ENCODE measurements around the gene SAMD3.
"Not testable (repeated sequence)": the region's sequence is repeated elsewhere in the genome, so short reads cannot be mapped to it uniquely, and the experiment has no call there.

The SAMD3 gene

DNA sequence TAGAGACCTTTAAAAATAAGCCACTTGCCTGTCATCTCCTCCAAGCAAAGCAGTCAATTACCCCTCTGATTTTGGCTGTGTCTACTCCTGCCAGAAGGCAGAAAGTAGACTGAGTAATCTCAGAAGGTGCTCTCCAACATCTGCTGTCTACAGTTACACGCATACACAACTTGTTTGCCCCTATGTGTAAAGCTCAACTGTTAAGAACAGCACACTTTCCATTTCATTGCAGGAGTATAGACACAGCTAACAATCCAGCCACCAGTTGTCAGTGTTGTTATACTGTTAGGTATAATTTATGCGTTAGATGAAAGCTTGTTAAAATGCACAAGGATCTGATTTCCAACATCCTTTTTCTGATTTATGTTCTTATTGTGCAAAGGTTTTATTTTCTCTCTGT lies 88.2 kb downstream of the SAMD3 start:
- Histone ChIP-seq H3K4me3 (ENCODE audit: low read depth, low read length) (no peak overlapping the region), H3K4me1 (ENCODE audit: control insufficient read depth, insufficient read depth, low read length, unreplicated experiment) (no peaks in the 10 kb centered on the region)

DNA sequence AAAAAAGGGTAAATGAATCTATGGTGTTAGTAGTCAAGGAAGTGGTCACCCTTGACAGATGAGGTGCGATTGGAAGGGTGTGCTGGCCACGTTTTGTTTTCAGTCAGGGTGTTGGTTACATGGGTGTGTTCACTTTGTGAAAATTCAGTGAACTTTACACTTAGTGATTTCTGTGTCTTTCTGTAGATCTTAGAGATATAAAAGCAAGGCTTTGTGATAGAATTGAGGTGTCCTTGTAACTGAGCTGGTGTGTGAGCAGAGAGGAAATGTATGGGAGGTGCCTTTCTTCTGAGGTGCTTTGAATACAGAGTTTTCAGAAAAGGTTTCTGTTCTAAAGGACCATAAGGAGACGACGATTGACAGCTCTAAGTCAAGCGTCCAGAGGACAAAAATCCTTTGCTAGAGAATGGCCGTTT lies 90.5 kb downstream of the SAMD3 start:
- Histone ChIP-seq H3K27me3 (ENCODE audit: insufficient read depth, low read length) (no peaks in the 10 kb centered on the region), H3K4me3 (ENCODE audit: low read depth, low read length) (no peak overlapping the region), H3K4me1 (ENCODE audit: control insufficient read depth, insufficient read depth, low read length, unreplicated experiment) (no peaks in the 10 kb centered on the region), H3K27ac (ENCODE audit: low read depth, low read length) (no peak overlapping the region), H3K36me3 (ENCODE audit: insufficient read depth, low read length) (no peaks in the 10 kb centered on the region), H2AFZ (ENCODE audit: low read length, unreplicated experiment) (no peak overlapping the region), H3K79me2 (ENCODE audit: control insufficient read depth, insufficient read depth, low read length, unreplicated experiment) (no peaks in the 10 kb centered on the region)

More for the DNA sequence above, 88.2 kb downstream of the SAMD3 start:
- H3K36me3 ChIP-seq (ENCODE audit: insufficient read depth, low read length): no peaks in the 10 kb centered on the region
- H3K27me3 ChIP-seq (ENCODE audit: insufficient read depth, low read length): no peaks in the 10 kb centered on the region
- no peaks in the 10 kb centered on the region for H3K79me2 ChIP-seq (ENCODE audit: control insufficient read depth, insufficient read depth, low read length, unreplicated experiment)
- H3K27ac ChIP-seq (ENCODE audit: low read depth, low read length): no peak overlapping the region
- no peak overlapping the region for H2AFZ ChIP-seq (ENCODE audit: low read length, unreplicated experiment)

DNA sequence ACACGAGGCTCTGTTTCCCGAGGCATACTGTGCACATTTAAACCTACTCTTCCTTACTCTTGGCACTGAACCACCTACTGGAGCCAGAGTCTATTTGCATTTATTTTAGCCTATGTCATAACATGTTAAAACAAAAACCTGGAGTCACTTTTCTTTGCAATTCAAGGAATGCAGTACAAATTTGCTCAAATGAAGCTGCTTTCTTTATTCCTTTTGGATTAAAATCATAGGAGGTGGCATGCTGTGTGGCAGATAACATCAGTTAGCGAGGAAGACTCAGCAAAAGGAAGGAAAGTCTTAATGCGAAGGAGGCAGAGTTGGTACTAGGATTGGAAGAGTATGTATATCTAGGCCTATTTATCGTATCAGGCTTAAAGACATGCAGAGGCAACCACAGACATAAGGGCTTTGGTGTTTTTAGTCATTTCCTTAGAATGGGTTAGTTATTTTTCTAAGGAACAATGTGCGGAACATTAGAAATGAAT lies 92.9 kb downstream of the SAMD3 start:
- Histone ChIP-seq H3K27me3 (ENCODE audit: insufficient read depth, low read length) (no peaks in the 10 kb centered on the region), H3K36me3 (ENCODE audit: insufficient read depth, low read length) (no peaks in the 10 kb centered on the region), H3K27ac (ENCODE audit: low read depth, low read length) (no peak overlapping the region), H3K4me3 (ENCODE audit: low read depth, low read length) (no peak overlapping the region), H3K79me2 (ENCODE audit: control insufficient read depth, insufficient read depth, low read length, unreplicated experiment) (no peaks in the 10 kb centered on the region), H3K4me1 (ENCODE audit: control insufficient read depth, insufficient read depth, low read length, unreplicated experiment) (no peaks in the 10 kb centered on the region), H2AFZ (ENCODE audit: low read length, unreplicated experiment) (no peak overlapping the region)

DNA sequence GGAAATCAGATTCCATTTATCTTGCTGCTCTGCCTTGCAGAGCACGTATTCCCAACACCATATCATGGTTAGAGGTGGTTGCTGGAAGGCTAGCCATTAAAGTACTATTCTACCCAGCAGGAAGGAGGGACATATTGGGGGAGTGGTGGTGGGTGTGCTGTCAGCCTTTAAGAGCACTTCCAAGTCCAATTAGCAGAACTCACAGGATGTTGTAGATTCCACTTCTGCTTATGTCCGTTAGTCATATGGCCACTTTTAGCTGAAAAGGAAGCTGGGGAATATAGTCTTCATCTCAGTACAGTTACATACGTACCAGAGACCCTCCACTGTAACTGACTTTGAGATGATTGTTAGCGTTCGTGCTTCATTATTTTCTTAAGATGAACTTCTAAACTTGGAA lies 94.4 kb downstream of the SAMD3 start:
- H3K79me2 ChIP-seq (ENCODE audit: control insufficient read depth, insufficient read depth, low read length, unreplicated experiment): no peaks in the 10 kb centered on the region
- H3K4me1 ChIP-seq (ENCODE audit: control insufficient read depth, insufficient read depth, low read length, unreplicated experiment): no peaks in the 10 kb centered on the region
- H3K27me3 ChIP-seq (ENCODE audit: insufficient read depth, low read length): no peaks in the 10 kb centered on the region

DNA sequence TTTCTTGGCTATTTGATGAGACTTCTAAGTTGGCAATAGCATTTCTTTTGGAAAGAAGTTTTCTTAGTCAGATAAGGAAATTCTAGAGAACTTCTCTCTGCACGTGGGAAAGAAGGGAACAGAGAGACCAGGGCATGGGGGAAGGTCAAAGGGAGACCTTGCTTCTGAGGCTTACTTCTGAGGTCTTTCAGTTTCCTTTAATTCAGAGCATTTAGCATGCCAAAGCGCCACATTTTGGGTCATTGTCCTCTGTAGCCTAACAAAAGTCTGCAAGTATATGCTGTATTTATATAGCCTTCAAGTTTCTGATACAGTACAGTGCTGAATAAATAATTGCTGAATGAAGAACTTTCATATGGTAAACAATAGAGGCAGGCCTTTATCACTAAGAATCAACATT lies 95.6 kb downstream of the SAMD3 start:
- Histone ChIP-seq H3K27ac (ENCODE audit: low read depth, low read length) (no peak overlapping the region), H3K4me1 (ENCODE audit: control insufficient read depth, insufficient read depth, low read length, unreplicated experiment) (no peaks in the 10 kb centered on the region), H3K4me3 (ENCODE audit: low read depth, low read length) (no peak overlapping the region), H3K79me2 (ENCODE audit: control insufficient read depth, insufficient read depth, low read length, unreplicated experiment) (no peaks in the 10 kb centered on the region), H3K36me3 (ENCODE audit: insufficient read depth, low read length) (no peaks in the 10 kb centered on the region), H2AFZ (ENCODE audit: low read length, unreplicated experiment) (no peak overlapping the region), H3K27me3 (ENCODE audit: insufficient read depth, low read length) (no peaks in the 10 kb centered on the region)

More for the DNA sequence above, 94.4 kb downstream of the SAMD3 start:
- H3K36me3 ChIP-seq (ENCODE audit: insufficient read depth, low read length): no peaks in the 10 kb centered on the region
- no peak overlapping the region for H2AFZ ChIP-seq (ENCODE audit: low read length, unreplicated experiment)
- H3K4me3 ChIP-seq (ENCODE audit: low read depth, low read length): no peak overlapping the region
- H3K27ac ChIP-seq (ENCODE audit: low read depth, low read length): no peak overlapping the region

DNA sequence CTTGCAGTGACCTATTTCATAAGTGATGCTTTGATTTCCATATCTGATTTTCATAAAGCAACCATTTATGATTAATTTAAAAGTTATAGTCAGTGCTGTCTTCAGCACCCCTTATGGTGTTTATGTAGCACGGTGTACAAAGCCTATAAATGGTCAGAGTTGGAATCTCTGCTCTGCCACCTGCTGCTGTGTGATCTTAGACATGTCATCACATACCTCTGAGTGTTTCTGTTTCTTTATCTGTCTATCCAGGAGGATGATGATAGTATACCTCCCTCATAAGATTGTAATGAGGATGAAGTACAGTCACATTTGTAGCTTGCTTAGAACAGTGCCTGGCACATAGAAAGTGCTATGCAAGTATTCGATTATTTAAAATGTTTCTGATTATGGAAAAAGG lies 100.5 kb downstream of the SAMD3 start:
- no peaks in the 10 kb centered on the region for H3K79me2 ChIP-seq (ENCODE audit: control insufficient read depth, insufficient read depth, low read length, unreplicated experiment)
- H3K27ac ChIP-seq (ENCODE audit: low read depth, low read length): no peak overlapping the region
- no peaks in the 10 kb centered on the region for H3K4me1 ChIP-seq (ENCODE audit: control insufficient read depth, insufficient read depth, low read length, unreplicated experiment)
- no peak overlapping the region for H2AFZ ChIP-seq (ENCODE audit: low read length, unreplicated experiment)
- H3K27me3 ChIP-seq (ENCODE audit: insufficient read depth, low read length): no peaks in the 10 kb centered on the region
- H3K36me3 ChIP-seq (ENCODE audit: insufficient read depth, low read length): no peaks in the 10 kb centered on the region
- no peak overlapping the region for H3K4me3 ChIP-seq (ENCODE audit: low read depth, low read length)

DNA sequence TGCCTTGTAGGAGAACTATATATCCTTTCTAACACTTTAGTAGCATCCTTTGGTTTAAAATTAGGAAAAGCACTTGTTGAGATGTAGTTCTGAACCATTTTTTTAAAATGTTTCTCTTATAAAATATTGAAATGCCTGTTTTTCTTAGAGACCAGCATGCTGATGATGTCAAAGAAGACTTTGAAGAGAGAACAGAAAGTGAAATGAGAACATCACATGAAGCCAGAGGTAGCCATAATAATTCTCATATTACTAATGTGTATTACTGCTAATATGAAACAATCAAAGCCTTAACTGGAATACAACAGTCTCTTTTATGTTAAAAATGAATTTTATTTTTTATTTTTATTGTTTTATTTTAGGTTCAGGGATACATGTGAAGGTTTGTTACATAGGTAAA lies 102.0 kb downstream of the SAMD3 start:
- no peak overlapping the region for H3K4me3 ChIP-seq (ENCODE audit: low read depth, low read length)
- H3K79me2 ChIP-seq (ENCODE audit: control insufficient read depth, insufficient read depth, low read length, unreplicated experiment): no peaks in the 10 kb centered on the region
- H3K27ac ChIP-seq (ENCODE audit: low read depth, low read length): no peak overlapping the region
- H3K27me3 ChIP-seq (ENCODE audit: insufficient read depth, low read length): no peaks in the 10 kb centered on the region
- no peaks in the 10 kb centered on the region for H3K36me3 ChIP-seq (ENCODE audit: insufficient read depth, low read length)
- no peaks in the 10 kb centered on the region for H3K4me1 ChIP-seq (ENCODE audit: control insufficient read depth, insufficient read depth, low read length, unreplicated experiment)
- H2AFZ ChIP-seq (ENCODE audit: low read length, unreplicated experiment): no peak overlapping the region

DNA sequence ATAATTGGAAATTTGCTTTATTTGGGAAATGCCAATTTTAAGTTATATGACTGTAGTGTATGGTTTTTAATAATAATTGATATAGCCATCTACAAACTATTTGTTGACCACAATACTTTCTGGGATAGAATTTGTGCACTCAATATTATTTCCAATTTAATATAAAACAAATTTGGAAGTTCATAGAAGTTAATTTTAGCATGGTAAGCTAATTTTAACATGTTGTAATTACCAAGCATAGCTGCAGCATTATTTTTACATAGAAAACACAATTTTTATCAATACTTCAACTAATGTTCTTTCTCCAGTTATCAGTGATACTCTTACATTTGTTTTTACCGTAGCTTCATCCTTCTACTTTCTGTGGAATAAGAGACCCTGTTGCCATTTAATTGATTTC lies 103.5 kb downstream of the SAMD3 start:
- H3K27ac ChIP-seq (ENCODE audit: low read depth, low read length): no peak overlapping the region
- H3K27me3 ChIP-seq (ENCODE audit: insufficient read depth, low read length): no peaks in the 10 kb centered on the region
- no peak overlapping the region for H2AFZ ChIP-seq (ENCODE audit: low read length, unreplicated experiment)
- no peaks in the 10 kb centered on the region for H3K4me1 ChIP-seq (ENCODE audit: control insufficient read depth, insufficient read depth, low read length, unreplicated experiment)
- H3K79me2 ChIP-seq (ENCODE audit: control insufficient read depth, insufficient read depth, low read length, unreplicated experiment): no peaks in the 10 kb centered on the region
- no peaks in the 10 kb centered on the region for H3K36me3 ChIP-seq (ENCODE audit: insufficient read depth, low read length)
- no peak overlapping the region for H3K4me3 ChIP-seq (ENCODE audit: low read depth, low read length)

DNA sequence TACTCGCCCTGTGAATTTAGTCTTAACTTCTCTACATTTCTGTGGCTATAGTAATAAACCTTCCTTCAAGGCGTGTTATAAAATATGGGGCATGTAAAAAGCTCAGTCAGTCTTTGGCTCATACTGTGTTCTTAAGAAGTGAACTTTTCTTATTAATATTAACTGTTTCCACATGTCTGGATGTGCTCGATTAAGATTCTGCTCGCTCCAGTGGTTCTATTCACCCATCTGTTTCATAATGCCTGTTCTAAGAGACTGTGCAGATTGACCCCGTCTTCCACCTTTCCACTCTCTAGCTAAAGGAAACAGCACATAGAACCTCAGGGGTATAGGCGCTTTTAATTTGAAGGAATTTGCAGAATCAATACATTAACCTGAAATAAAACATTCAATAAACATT lies 104.5 kb downstream of the SAMD3 start:
- no peak overlapping the region for H2AFZ ChIP-seq (ENCODE audit: low read length, unreplicated experiment)
- no peaks in the 10 kb centered on the region for H3K4me1 ChIP-seq (ENCODE audit: control insufficient read depth, insufficient read depth, low read length, unreplicated experiment)
- no peak overlapping the region for H3K27ac ChIP-seq (ENCODE audit: low read depth, low read length)
- no peaks in the 10 kb centered on the region for H3K27me3 ChIP-seq (ENCODE audit: insufficient read depth, low read length)
- H3K36me3 ChIP-seq (ENCODE audit: insufficient read depth, low read length): no peaks in the 10 kb centered on the region
- H3K4me3 ChIP-seq (ENCODE audit: low read depth, low read length): no peak overlapping the region
- no peaks in the 10 kb centered on the region for H3K79me2 ChIP-seq (ENCODE audit: control insufficient read depth, insufficient read depth, low read length, unreplicated experiment)

DNA sequence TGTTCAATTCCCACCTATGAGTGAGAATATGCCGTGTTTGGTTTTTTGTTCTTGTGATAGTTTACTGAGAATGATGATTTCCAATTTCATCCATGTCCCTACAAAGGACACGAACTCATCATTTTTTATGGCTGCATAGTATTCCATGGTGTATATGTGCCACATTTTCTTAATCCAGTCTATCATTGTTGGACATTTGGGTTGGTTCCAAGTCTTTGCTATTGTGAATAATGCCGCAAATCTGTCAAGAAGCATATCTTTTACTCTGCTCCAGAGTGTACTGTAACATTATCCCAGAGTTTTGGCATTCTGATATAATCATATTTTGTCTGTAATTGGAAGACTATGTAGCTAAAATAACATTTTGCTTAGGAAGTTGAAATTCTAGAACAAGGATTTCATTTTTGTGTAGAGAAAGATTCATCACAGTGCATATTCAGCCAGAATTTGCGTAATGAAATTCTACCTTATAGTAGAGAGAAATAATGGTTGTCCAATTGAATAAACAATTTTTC lies 105.5 kb downstream of the SAMD3 start:
- H3K4me1 ChIP-seq (ENCODE audit: control insufficient read depth, insufficient read depth, low read length, unreplicated experiment); H3K27ac ChIP-seq (ENCODE audit: low read depth, low read length); H3K79me2 ChIP-seq (ENCODE audit: control insufficient read depth, insufficient read depth, low read length, unreplicated experiment); H2AFZ ChIP-seq (ENCODE audit: low read length, unreplicated experiment); H3K27me3 ChIP-seq (ENCODE audit: insufficient read depth, low read length); H3K36me3 ChIP-seq (ENCODE audit: insufficient read depth, low read length); H3K4me3 ChIP-seq (ENCODE audit: low read depth, low read length): not testable (repeated sequence)

DNA sequence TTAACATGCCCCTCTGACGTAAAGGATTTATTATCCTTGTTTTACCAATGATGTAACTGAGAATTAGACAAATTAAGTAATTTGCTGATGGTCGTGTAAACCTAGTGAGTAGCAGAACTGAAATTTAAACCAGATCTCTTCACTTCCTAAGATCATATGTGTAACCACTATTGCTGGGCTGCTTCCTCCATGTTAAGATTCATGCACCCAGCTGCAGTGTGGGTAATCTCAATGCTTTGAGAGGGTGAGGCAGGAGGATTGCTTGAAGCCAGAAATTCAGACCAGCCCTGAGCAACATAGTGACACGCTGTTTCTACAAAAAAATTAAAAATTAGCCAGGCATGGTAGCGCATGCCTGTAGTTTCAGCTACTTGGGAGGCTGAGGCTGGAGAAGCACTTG lies 106.5 kb downstream of the SAMD3 start:
- H3K36me3 ChIP-seq (ENCODE audit: insufficient read depth, low read length): no peaks in the 10 kb centered on the region
- H3K79me2 ChIP-seq (ENCODE audit: control insufficient read depth, insufficient read depth, low read length, unreplicated experiment): no peaks in the 10 kb centered on the region
- H2AFZ ChIP-seq (ENCODE audit: low read length, unreplicated experiment): no peak overlapping the region
- no peaks in the 10 kb centered on the region for H3K27me3 ChIP-seq (ENCODE audit: insufficient read depth, low read length)
- no peaks in the 10 kb centered on the region for H3K4me1 ChIP-seq (ENCODE audit: control insufficient read depth, insufficient read depth, low read length, unreplicated experiment)
- no peak overlapping the region for H3K27ac ChIP-seq (ENCODE audit: low read depth, low read length)
- H3K4me3 ChIP-seq (ENCODE audit: low read depth, low read length): no peak overlapping the region

All from ACC112 (cell line).